Esophagus muscularis mucosa (tissue), 3 donors: ENCODE measurements around the gene SAMD5.

Experiments used
- CTCF ChIP-seq, 3 experiments: fragments of 200-600 bp in 2 of 3; fragments of 450-650 bp in 1 of 3; sonication (generic) in 2 of 3; IDR thresholded peaks; one replicate each; pipeline ENCODE4 v1.5.1; 2017 to 2019; ENCODE audit warnings: antibody characterized with exemption in 3 of 3, mild to moderate bottlenecking in 2 of 3, moderate library complexity in 1 of 3
- POLR2AphosphoS5 ChIP-seq, 2 donors: sonication (generic); formaldehyde crosslinking; IDR thresholded peaks; one replicate each; pipeline ENCODE4 v1.6.1; 2017; ENCODE audit warnings: antibody characterized with exemption in 2 of 2

GRCh38 chr6:147503587-147503986 lies 4.9 kb upstream of the SAMD5 start:
- no peak for TF ChIP-seq POLR2AphosphoS5 (IDR thresholded peaks at IDR 0.05)
- TF ChIP-seq CTCF (IDR thresholded peaks at IDR 0.05) = no peak
